SK-N-MC (cell line): ENCODE measurements around the gene LSP1.
"Not testable (repeated sequence)": the region's sequence is repeated elsewhere in the genome, so short reads cannot be mapped to it uniquely, and the experiment has no call there.

Experiments used
- DNase-seq: peaks from one replicate; pipeline ENCODE4 v3.0.0-alpha.2; 2011; ENCODE audit warnings: low read depth, low spot score
- H3K27ac ChIP-seq: fragments of 200-600 bp; sonication (generic); 2 replicates; pipeline ENCODE4 v1.5.1; 2016; ENCODE audit warnings: mixed run types
- H3K36me3 ChIP-seq: fragments of 200-600 bp; sonication (generic); 2 replicates; pipeline ENCODE4 v1.6.1; 2017; ENCODE audit warnings: antibody characterized with exemption, low read length, mixed read lengths; ENCODE audit not compliant: insufficient read depth
- H3K4me3 ChIP-seq: fragments of 200-600 bp; sonication (generic); 2 replicates; pipeline ENCODE4 v1.5.1; 2016
- H3K9ac ChIP-seq: fragments of 200-600 bp; sonication (generic); 2 replicates; pipeline ENCODE4 v1.8.0; 2017; ENCODE audit warnings: mixed run types, mixed read lengths; ENCODE audit not compliant: insufficient read length
- H3K9me3 ChIP-seq: fragments of 200-600 bp; sonication (generic); 2 replicates; pipeline ENCODE4 v1.6.1; 2017; ENCODE audit warnings: low read depth, mild to moderate bottlenecking, antibody characterized with exemption, low read length, moderate library complexity, mixed read lengths
- EZH2 ChIP-seq: fragments of 200-600 bp; sonication (generic); IDR thresholded peaks from one replicate; pipeline ENCODE4 v1.6.1; 2017; ENCODE audit warnings: antibody characterized with exemption
- FOXP2 ChIP-seq: optimal IDR thresholded peaks from 2 replicates; pipeline ENCODE3; 2011; ENCODE audit warnings: mild to moderate bottlenecking, moderate library complexity; ENCODE audit not compliant: insufficient read depth; ENCODE audit errors: extremely low read length, control extremely low read depth
- POLR2AphosphoS5 ChIP-seq: IDR thresholded peaks from 2 replicates; pipeline ENCODE4 v1.6.1; 2012; ENCODE audit warnings: mild to moderate bottlenecking, low read depth, low read length, borderline replicate concordance

LSP1 gene

DNA sequence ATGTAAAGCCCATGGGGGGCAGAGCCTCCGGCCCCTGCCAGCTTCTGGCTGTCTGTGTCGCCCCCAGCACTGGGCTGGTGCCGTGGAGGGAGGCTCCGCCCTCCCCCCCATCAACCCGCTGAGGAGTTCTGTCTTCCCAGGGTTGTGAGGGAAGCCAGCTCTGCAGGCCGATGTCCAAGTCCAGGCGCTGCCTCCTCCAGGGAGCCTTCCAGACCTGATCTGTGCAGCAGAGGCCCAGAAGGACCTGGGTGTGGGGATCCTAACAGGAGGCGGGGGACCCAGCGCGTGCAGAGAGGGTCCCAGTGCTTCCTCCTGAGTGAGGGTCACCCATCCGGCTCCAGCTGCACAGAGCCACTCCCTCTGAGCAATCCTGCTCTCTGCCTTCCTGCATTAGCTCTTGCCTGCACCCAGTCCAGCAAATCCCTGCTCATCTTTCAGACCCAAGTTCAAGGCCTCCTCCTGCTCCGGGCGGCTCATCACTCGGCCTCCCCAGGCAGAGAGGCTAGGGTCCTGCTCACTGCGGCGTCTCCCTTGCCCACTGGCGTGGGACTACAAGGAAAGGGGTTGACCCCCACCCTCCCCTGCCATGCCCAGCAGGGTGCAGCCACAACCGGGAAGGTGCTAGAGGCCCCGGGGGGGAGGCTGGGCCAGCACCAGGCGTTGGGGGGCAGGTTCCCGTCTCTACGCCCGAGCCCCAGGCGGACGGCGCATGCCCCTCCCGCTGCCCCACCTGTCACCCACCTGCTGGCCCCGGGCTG, 22.4 kb downstream of the LSP1 start:
- H3K9me3 ChIP-seq: no peaks in the 10 kb centered on the region
- TF ChIP-seq POLR2AphosphoS5 (no peak), EZH2 (no peak), FOXP2 (no peak)
- no peak overlapping the region for H3K27ac ChIP-seq
- DNase-seq: no peak
- H3K4me3 ChIP-seq: no peak overlapping the region
- H3K9ac ChIP-seq: no peak overlapping the region
- H3K36me3 ChIP-seq: no peaks in the 10 kb centered on the region

DNA sequence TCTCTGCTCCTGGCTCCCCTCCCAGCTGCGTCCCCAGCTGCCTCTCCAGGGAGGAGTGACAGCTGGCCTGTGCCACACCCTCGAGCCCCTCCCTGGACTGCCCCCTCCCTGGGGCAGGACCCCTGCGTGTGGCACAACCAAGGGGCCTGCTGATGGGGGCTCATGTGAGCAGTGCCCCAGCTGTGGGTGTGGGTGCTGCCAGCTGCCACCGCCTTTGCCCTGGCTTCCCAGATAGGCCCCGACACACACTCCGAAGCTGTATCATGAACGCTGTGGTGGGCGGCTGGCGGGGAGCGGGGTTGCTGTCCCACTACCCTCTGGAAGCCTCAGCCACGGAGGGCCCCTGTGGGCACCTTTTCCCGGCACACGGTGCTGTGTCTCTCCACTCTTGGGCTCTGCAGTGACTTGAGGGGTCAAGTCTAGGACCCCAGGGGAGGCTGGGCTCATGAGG, 23.0 kb downstream of the LSP1 start:
- not testable (repeated sequence) for H3K9ac ChIP-seq, H3K36me3 ChIP-seq, DNase-seq, H3K27ac ChIP-seq, H3K9me3 ChIP-seq, H3K4me3 ChIP-seq

DNA sequence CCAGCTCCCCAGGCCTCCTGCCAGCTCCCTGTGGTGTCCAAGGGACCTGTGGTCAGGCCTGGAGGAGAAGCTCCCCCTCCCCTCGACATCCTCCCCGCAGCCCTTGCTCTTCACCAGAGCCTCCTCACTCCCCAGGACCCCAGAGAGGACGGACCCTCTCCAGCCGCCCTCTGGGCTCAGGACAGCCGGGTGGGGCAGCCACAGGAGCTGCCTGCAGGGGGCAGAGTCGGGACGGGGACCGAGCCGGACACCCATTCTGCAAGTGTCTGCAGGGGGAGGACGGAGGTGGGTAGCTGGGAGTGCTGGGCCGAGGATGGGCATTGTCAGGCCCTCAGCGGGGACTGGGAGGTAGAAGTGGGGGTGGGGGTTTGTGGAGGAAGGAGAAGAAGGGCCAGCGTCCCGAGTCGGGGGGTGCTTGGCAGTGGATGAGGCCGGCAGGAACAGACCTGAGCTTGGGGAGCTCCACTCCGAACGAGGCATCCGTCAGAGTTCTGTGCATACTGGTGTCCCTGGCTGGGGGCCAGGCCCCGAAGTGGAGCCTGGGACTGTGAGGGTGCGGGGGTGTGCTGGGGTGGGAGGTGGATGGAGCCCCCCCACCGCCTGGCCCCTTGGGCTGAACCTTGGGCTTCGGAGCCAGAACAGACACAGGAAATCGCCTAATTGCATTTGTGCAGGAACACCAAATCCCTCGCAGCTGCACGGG, 23.6 kb downstream of the LSP1 start:
- TF ChIP-seq POLR2AphosphoS5 (no peak), EZH2 (no peak), FOXP2 (no peak)
- DNase-seq: no peak
- Histone ChIP-seq H3K27ac (no peak overlapping the region), H3K36me3 (no peaks in the 10 kb centered on the region), H3K9me3 (no peaks in the 10 kb centered on the region), H3K9ac (no peak overlapping the region), H3K4me3 (no peak overlapping the region)

DNA sequence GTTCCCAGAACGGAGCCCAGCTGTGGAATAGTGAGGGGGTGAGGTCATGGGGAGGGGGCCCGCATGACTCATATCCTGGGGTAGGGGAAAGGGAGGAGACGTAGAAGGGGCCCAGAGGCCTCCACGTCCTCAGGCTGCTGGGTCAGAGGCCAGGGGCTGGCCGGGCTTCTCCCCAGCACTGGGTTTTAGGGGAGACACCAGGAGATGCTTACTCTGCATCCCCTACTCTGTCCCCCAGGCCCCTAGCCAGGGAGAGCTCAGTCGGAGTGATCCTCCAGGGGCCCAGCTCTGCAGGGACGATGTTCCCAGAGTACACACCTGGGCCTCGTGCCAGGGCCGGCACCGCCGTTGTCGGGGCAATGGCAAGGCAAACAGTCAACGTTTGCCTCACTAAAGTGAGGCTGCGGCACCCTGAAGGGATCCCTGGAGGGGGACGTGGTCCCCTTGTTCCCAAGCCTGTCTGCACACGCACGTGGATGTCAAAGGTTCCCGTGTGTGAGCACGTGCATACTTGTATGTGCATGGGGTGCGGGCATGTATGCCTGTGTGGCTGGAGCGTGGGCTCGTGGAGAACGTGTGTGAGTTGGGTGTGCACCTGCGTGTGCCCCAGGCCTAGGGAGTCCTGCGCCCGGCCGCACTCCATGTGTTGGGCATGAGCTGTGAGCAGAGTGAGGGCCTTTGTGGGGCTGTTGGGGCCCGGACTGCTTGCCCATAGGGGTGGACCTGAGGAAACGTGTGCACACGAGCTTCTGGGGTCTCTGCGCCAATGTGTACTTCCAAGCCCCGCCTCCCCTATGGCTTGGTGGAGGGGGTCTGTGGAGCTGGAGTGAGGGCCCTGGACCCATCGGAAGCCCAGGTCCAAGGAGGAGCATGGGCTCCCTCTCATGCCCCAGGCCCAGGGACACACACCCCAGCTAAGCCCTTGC, 24.6 kb downstream of the LSP1 start:
- Histone ChIP-seq H3K9me3 (no peaks in the 10 kb centered on the region), H3K4me3 (no peak overlapping the region), H3K36me3 (no peaks in the 10 kb centered on the region), H3K27ac (no peak overlapping the region), H3K9ac (no peak overlapping the region)
- TF ChIP-seq FOXP2 (no peak), EZH2 (no peak), POLR2AphosphoS5 (no peak)
- DNase-seq: no peak

DNA sequence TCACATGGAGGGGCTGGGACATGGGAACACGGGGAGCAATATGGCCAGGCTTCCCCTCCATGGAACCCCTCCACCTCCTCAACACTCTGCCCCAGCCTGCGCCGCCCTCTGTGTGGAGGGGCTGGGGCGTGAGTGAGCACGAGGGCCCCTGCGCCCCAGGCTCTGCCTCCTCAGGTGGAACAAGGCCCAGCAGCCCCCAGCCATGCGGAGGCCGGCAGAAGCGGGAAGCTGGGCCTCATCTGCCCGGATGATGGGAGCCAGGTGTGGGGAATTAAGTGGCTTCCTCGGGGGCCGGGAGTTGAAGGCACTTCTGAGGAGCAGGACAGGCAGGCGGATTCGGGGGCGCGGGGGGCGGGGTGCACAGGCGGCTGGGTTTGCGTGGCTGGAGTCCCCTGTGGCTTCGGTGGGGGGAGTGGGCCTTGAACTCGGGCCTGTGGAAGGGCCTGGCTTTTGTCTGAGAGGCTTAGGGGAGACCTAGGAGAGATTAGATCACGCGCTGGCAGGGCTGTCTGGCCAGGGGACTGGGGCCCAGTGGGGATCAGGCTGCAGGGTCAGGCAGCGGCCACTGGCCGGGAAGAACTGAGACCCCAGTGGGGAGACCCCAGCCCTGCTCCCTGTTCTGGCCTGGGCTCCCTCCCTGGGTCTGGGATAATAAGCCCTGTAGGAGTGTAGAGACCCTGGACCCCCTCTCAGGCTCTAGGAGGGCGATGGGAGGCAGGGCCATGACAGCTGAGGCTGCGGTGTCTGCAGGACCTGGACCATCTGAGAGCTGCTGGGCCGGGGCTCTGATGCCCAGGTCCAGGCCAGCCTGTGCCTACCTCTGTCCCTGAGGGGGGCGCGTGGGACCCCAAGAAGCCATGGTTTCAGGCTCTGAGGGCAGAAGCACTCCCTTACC, 25.5 kb downstream of the LSP1 start:
- H3K4me3 ChIP-seq: no peak overlapping the region
- no peak for DNase-seq
- TF ChIP-seq EZH2: no peak
- TF ChIP-seq FOXP2: no peak
- TF ChIP-seq POLR2AphosphoS5: no peak
- H3K9me3 ChIP-seq: no peaks in the 10 kb centered on the region
- no peak overlapping the region for H3K27ac ChIP-seq
- no peak overlapping the region for H3K9ac ChIP-seq
- H3K36me3 ChIP-seq: no peaks in the 10 kb centered on the region

DNA sequence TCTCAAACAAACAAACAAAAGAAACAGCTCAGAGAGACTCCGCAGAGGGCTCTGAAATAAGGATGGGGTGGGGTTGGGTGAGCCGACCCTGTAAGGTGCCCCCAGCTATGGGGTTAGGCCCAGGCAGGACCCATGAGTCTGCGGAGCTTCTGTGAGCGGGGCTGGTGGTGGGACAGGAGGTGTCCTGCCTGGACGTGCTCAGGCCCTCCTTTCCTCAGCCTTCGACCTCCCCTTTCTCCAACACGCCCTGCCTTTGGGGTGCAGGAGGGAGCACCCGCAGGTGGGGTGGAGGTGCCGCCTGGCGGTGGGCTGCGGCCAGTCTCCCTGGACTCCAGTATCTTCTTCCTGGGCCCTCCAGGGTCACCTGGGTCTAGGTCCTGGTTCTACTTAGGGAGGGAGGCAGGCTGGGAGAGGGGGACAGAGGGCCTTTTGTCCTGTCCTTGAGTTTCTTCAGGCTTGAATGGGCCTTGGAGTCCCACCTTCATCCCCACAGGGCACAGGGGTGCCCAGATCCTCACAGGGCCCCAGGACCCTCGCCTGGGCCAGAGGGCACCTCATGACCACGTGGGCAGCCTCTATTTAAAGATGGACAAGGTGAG, 26.6 kb downstream of the LSP1 start:
- no peak for DNase-seq
- Histone ChIP-seq H3K9ac (no peak overlapping the region), H3K9me3 (no peaks in the 10 kb centered on the region), H3K36me3 (no peaks in the 10 kb centered on the region), H3K27ac (no peak overlapping the region), H3K4me3 (no peak overlapping the region)
- TF ChIP-seq EZH2 (no peak), POLR2AphosphoS5 (no peak), FOXP2 (no peak)

DNA sequence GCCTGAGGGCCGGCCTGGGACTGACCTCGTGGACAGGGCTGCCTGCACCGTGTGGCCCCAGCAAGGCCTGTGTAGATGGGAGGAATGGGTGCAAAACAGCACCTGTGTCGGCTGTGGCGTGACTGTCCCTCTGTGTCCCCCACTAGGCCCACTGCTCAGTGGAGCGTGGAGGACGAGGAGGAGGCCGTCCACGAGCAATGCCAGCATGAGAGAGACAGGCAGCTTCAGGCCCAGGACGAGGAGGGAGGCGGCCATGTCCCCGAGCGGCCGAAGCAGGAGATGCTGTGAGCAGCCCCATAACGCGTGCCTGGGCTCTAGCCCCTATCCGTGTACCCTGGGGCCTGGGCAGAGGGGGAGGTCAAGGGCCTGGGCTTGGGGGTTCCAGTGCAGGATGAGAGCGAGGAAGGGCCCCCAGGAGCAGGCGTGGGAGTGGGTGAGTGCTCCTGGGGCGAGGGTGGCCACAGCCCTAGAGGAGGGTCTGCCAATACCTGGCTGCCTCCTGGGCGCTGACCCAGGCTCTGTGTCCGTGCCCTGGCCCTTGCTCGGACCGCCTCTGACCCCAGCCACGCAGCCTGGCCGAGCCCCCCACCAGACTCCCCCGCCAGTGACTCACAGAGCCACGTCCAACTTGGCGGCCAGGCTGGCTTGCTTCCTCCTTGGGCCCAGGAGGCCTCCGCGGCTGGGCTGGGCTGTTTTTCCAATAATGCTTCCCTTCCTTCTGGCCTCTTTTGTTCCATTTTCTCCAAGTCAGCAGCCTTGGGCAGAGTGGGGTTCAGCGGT, 27.2 kb downstream of the LSP1 start:
- no peak for DNase-seq
- no peak overlapping the region for H3K27ac ChIP-seq
- no peak overlapping the region for H3K9ac ChIP-seq
- TF ChIP-seq FOXP2 (no peak), EZH2 (no peak), POLR2AphosphoS5 (no peak)
- no peaks in the 10 kb centered on the region for H3K36me3 ChIP-seq
- no peaks in the 10 kb centered on the region for H3K9me3 ChIP-seq
- H3K4me3 ChIP-seq: no peak overlapping the region
